ENCODE results near the gene EME1.

- TF ChIP-seq GATA2 (IDR thresholded peaks at IDR 0.05; ENCODE audit: low read depth, low read length) (no peak), GATA3 (IDR thresholded peaks at IDR 0.05; ENCODE audit: low read depth, low read length) (no peak)
These were observed 12.4 kb upstream of the EME1 start for GRCh38 chr17:50360486-50361115.
